ENCODE results near the gene DEGS1.
A peak's percentile ranks its signal among the peaks of the same experiment; 100 is the strongest.
"Not testable (repeated sequence)": the region's sequence is repeated elsewhere in the genome, so short reads cannot be mapped to it uniquely, and the experiment has no call there.

Gene DEGS1

DNA sequence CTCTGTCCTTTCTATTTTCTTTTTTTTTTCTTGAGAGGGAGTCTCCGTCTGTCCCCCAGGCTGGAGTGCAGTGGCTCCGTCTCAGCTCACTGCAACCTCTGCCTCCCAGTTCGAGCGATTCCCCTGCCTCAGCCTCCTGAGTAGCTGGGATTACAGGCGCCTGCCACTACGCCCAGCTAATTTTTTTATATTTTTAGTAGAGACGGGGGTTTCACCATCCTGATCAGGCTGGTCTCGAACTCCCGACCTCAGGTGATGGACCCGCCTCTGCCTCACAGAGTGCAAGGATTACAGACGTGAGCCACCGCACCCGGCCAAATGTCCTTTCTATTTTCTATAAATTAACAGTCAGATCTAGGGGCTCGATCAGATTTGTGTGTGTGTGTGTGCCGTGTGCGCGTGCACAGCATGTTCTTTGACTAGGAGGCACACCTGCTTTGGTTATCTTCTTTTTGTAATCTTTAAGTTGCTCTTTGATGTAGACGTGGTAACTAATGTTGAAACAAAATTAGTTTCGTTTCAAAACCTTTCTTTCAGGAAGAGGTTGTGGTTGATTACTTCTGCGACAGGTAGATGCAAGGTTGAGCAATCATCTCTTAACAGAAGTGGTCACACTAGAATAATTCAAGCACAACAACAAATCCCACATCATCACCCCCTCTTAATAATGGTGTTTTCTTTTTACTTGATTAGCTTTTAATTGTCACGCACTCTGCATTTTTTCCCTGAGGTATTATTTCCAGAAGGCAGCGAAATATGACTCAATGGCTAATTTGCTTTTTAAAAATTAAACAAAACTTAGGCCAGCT is 779 bp upstream of the DEGS1 start:
- peak; percentile 12 for DNase-seq

DNA sequence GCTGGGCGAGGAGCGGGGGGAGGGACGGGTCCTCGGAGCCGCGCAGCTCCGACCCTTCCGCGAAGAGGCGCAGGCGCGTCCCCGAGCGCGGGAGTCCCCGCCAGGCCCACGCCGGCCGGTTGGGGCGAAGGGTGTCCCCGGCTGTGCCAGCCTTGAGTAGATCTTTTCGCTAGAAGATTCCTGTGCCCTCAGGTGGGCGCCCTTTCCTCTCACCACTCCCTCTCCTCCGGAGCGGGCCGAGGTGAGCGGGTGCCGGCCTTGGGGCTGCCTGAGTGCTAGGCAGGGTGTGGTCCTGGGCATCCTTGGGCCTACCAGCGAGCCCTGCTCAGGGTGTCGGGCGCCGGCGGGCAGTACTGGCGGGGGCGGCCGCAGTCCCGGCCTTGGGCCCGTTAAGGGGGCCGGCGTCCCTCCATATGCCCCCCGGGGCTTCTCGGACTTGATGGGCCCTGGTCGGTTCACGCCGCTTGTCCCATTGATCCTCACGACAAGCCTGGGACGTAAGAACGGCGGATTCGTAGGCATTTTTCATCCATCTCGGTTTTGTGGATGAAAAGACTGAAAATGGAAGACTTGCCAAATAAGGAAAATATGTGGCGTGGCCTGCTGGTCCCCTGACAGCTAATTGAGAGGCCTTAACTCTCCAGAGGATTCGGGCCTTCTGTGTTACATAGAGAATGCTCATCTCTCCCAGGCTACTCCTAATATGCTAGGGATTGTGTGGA is 712 bp downstream of the DEGS1 start:
- peak; percentile 19 for DNase-seq

DNA sequence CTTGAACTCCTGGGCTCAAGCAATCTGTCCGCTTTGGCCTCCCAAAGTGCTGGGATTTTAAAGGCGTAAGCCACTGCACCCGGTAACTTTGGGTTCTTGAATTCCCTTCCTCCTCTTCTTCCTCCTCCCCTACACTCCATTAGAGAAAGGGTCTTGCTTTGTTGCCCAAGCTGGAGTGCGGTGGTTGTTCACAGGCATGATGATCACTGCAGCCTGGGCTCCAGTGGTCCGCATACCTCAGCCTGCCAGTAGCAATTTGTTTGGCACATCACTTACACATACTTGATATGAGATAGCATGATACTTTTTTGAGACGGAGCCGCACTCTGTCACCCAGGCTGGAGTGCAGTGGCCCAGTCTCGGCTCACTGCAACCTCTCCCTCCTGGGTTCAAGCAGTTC is 2.2 kb downstream of the DEGS1 start:
- no peak for DNase-seq

DNA sequence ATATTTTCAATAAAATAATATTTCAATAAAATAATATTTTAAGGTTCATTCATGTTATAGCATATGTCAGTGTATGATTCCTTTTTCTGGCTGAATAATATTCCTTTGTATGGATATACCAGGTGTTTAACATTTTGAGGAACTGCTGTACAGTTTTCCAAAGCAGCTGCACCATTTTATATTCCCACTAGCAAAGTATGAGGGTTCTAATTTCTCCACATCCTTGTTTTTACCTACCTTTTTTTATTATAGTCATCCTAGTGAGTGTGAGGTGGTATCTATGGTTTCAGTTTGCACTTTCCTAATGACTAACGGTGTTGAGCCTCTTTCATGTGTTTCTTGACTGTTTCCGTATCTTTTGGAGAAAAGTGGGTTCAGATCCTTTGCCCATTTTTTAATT is 5.2 kb downstream of the DEGS1 start:
- DNase-seq = no peak

DNA sequence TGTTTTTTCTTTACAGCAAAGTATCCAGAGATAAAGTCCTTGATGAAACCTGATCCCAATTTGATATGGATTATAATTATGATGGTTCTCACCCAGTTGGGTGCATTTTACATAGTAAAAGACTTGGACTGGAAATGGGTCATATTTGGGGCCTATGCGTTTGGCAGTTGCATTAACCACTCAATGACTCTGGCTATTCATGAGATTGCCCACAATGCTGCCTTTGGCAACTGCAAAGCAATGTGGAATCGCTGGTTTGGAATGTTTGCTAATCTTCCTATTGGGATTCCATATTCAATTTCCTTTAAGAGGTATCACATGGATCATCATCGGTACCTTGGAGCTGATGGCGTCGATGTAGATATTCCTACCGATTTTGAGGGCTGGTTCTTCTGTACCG is 6.5 kb downstream of the DEGS1 start:
- no peak for DNase-seq

DNA sequence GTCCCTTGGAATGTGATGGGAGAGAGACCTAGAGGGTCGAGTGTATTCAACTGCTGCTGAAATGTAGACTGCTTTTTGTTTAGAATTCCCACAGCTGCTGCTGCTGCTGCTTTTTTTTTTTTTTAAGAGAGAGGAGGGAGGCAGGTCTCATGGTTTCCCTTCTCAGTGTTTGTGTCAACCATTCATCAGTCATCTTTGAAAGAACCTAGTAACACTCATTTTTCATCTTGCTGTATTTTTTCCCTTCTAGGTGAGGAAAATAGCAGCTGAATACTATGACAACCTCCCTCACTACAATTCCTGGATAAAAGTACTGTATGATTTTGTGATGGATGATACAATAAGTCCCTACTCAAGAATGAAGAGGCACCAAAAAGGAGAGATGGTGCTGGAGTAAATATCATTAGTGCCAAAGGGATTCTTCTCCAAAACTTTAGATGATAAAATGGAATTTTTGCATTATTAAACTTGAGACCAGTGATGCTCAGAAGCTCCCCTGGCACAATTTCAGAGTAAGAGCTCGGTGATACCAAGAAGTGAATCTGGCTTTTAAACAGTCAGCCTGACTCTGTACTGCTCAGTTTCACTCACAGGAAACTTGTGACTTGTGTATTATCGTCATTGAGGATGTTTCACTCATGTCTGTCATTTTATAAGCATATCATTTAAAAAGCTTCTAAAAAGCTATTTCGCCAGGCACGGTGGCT is 9.2 kb downstream of the DEGS1 start:
- DNase-seq = no peak

DNA sequence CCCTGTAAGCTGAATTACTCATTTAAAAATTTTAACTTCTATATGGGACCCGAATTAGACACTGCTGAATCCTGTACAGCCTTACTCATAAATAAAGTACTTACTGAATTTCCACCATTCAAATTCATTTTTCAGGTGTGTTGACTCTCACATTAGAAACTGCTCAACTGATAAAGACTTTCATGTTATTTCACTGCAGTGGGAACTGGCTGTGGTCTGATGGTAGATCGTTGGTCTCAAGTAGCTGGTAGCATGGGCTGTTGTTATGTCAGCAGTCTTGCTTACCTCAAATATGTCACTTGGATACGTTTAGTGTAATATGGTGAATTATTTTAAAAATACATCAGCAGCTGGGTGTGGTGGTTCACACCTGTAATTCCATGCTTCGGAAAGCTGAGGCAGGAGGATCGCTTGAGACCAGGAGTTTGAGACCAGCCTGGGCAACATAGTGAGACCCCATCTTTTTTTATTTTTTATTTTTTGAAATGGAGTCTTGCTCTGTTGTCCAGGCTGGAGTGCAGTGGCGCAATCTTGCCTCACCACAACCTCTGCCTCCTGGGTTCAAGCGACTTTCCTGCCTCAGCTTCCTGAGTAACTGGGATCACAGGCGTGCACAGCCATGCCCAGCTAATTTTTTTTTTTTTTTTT is 10.4 kb downstream of the DEGS1 start:
- DNase-seq = no peak

DNA sequence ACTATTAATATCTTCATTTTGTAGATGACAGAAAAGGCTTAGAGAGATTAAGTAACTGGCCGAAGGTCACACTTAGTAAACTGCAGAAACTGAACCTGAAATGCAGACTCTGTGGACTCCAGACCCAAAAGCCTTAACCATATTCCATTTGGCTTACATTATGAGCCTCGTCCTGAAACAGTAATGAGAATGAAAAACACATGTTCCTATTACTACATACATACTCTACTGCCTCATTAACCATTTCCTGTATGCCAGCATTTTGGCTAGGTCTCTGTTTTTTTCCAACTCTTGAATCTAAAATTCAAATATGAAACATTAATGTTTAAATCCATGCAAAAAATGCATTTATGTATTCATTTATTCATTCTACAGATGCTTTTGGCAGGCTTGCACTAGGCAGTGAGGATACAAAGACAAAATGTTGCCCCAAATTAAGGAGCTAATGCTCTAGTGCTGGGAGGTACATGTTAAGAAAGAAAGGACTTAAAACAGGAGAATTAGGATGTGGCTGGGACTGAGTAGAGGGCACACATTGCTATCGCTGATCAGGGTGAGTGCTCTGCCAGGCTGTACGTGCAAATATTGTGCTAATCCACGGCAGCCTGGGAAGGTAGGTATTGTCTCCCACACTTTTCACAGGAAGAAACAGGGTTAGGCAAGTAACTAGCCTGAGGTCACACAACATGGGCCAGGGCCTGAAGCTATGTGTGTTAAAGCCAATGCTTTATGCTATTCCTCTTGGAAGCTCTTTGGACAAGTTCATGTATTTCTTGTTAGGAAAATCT is 14.0 kb downstream of the DEGS1 start:
- no peak for DNase-seq

DNA sequence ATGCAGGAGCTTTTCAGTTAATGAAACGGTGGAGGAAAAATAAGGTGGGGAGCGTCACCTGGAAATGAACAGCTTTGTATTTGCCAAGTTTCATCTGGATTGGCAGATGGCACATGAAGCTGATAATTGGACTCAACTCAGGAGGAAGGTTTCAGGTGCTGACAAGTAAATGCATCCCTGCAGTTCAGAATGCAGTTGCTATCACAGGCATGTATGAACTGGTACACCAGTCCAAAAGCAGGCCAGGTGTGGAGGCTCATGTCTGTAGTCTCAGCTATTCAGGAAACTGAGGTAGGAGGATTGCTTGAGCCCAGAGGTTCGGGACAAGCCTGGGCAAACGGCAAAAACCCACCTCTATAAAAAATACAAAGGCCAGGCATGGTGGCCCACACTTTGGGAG is 15.5 kb downstream of the DEGS1 start:
- no peak for DNase-seq

DNA sequence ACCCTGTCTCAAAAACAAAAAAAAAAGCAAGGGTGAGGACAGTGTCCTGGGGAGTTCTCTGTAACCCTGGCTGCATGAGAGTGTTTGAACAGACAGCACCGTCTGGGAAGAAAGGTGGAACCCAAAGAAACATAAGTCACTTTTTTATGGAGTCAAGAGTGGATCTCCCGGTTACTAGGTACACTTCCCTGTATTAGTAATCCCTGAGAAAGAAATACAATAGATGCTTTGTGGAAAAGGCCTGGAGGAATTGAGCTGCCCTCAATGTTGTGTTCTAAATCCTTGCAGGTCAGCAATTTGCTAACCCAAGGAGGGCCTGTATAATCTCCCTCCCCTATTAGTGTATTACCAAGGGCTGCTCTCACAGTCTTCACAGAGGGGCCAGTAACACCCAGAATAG is 16.6 kb downstream of the DEGS1 start:
- DNase-seq = no peak

DNA sequence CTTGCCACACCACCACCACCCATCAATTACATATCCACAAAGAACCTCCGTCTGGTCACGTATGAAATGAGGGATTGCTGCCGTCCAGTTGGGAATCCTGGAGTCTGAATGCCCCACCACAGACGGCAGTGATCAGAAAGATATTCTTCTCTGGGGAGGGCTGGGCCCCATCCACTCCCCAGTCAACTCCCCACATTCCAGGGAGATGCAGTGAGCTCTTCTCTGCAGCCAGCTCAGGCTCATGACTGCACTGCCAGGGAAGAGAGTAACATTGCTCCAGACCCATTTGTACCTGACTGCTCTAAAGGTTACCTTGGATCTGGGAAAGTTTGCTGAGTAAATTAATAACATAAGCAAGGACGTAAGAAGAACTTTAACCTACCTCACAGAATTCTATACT is 18.3 kb downstream of the DEGS1 start:
- DNase-seq = no peak

DNA sequence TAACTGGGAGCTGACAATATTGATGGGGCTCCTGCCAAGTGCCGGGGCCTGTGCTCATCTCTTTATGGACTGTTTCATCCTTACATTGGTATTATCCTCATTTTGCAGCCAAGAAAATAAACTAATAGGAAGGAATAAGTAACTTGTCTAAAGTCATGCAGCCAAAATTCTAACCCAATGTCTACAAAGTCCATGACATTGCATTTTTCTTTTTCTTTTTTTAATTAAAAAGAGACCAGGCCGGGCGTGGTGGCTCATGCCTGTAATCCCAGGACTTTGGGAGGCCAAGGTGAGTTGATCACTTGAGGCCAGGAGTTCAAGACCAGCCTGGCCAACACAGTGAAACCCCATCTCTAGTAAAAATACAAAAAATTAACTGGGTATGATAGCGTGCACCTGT is 18.8 kb downstream of the DEGS1 start:
- no peak for DNase-seq

DNA sequence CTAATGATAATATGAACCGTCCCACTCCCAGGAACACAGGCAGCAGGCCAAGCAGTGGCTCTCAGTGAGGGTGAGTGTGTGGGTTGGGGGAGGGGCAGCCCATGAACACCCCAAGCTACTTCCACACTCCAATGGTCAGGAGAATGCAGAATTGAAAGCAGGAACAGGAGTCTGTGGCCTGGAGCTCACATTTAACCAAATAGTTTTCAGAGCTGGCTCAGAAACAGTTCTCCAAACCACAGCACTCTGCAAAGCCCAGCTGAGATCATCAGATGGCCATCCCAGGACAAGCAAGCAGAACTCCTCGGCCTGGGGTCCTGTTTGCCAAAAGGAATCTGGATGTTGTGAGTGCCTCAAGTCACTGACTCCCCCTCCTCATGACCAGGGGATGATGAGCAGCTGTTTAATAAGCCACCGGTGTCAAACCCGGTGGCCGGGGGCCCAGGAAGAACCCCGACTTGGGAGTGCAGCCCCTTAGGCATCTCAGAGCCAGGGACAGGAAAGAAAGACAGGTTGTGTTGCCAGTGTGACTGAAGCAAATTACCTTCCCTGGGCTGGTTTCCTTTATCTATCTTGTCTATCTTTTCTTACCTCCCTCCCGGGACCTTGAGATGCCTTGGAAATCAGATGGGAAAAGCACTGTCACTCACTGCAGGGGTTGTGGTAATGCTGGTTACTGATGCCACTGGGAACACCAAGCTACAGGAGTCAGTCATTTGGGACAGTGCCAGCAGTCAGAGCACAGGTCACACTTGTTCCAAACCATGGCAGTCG is 20.4 kb downstream of the DEGS1 start:
- peak; percentile 98 for DNase-seq

DNA sequence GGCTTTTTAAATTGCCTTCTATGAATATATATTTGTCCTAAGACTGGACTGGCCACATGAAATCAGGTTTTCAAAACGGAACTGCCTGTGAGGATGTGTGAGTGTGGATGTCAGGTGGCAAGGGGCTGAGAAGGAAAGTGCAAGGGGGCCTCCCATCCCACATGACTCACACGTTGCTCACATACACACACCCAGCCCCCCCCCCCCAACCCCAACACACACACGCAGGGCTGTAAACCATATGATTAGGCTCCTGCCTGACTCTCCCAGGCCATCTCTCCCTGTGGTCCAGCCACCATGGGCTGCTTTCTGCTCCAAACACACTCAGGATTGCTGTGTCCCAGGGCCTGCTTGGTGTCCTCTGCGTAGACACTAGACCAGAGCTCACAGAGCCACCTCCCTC is 22.4 kb downstream of the DEGS1 start:
- DNase-seq = peak; percentile 80

DNA sequence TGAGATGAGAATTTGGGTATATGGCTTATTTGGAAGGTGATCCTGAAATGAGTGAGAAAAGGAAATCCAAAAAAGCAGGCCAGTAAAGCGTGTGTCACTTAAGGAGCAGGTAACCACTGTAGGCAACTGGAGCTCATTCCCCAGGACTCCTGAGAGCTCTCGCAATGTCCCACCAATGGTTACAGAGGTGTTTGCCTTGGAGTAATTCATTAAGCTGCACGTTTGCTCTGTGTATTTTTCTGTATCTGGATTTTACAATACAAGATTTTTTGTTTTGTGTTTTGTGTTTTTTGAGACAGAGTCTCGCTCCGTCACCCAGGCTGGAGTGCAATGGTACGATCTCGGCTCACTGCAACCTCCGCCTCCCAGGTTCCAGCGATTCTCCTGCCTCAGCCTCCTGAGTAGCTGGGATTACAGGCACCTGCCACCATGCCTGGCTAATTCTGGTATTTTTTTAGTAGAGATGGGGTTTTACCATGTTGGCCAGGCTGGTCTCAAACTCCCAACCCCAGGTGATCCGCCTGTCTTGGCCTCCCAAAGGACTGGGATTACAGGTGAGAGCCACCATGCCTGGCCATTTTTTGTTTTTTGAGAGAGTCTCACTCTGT is 23.0 kb downstream of the DEGS1 start:
- not testable (repeated sequence) for DNase-seq

DNA sequence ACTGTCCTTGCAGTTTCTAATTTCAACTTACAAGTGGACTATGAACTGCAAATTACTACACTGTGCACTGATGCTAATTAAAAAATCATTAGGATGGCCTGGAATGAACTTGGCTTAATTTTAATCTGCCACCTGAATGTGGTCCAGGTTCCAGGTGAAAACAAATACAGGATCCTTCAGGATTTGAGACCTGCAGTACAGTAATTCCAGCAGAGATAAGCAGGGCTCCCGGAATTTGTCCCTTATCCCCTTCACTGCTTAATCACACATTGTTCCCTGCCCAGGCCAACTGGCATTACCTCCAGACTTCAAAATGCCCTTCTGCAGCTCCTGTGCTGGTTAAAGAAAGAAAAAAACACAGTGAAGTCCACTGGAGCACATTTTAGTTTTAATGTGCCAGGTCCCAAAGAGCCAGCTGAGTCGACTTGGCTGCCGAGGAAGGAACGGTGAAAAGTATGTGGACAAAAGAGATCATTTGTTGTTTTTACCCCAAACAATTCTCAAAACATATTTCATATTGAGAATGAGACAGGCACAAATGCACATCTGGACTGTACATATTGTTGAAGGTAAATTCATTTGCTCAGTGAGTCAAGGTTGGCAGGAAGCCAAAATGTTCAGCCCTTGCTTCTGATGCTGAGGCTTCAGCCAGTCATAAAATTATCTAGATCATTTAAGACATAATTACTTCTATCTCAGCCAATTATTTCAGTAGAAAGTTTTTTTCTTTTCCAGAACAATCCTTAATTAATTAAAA is 28.3 kb downstream of the DEGS1 start:
- DNase-seq = no peak

DNA sequence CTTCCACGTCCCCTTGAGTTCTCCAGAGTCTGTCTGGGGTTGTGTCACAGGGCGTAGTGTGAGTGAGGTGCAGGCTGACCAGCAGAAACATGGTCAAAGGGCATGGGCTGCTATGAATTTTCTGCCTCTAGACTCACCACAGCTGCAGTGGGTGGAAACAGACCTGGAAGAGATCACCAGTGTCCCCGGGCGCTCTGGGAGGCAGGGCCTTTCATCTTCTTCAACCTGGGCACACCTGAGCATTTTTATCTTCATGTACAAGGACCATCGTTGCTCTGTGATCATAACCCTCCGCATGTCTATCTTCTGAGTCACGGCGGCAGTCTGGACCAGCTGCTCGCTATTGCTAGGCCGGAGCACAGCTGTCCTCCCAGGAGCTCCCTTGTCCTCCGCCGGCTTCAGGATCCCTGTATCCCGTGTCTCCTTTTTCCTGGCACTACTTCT is 29.6 kb downstream of the DEGS1 start:
- no peak for DNase-seq

DNA sequence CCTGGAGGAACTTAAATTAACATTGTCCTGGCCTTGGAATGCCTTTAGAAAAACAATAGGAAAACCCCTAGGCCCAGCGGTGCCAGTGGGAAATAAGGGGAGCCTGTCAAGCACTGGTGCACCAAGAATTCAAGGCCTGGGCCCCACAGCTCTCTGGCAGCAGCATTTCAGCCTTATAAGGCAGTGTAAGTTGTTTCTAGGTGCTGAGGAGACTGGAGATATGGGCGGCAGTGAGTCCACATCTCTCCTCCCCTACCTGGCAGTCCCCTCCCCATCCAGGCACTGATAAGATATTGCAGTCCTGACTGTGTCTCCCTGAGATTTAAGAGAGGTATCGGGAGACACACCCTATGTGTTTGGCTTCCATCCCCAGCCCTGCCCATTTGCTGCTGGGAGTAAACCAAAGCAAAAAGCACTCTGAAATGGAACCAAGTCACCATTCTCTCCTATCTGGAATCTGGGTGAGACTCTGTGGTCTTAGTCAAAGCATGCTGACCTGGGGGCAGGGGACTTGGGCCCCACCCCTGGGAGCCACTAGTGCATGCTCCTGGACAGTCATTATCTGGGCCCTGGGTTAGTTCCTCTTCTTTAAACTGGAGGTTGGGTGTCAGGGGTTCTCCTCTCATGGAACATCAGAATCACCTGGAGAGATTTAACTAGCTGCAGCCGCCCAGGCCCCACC is 30.5 kb downstream of the DEGS1 start:
- no peak for DNase-seq

DNA sequence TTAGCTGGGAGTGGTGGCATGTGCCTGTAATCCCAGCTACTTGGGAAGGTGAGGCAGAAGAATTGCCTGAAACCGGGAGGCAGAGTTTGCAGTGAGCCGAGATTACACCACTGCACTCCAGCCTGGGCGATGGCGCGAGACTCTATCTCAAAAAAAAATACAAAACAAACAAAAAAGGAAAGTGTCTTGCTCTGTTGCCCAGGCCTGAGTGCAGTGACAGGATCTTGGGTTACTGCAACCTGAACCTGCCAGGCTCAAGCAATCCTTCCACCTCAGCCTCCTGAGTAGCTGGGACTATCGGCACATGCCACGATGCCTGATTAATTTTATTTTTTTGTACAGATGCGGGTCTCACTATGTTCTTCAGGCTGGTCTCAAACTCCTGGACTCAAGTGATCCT is 33.3 kb downstream of the DEGS1 start:
- DNase-seq = no peak
